ENCODE data around the gene NBPF4.

GRCh38 chr1:108190686-108191416, 53.0 kb downstream of the NBPF4 start:
- TF ChIP-seq POLR2AphosphoS5 (IDR thresholded peaks at IDR 0.05; ENCODE audit: low read depth, low read length) (no peak), FOXP2 (optimal IDR thresholded peaks at IDR 0.05; ENCODE audit: borderline replicate concordance, extremely low read depth, extremely low read length, insufficient read depth) (no peak), SIN3A (IDR thresholded peaks at IDR 0.05; ENCODE audit: borderline replicate concordance, insufficient read depth, low read length) (no peak)
